ENCODE results near the gene ARRB2. TPM values are rescaled to one million over a fixed set of nuclear protein-coding genes. Genes with fewer than 3 reads are reported as not detected.

The ARRB2 gene
- total and polyA plus RNA-seq, 2 of the 13 experiments (the other 11 are each of a cell fraction or from before 2014, with no cell fraction given) = 21.5 to 49.2 TPM

DNA sequence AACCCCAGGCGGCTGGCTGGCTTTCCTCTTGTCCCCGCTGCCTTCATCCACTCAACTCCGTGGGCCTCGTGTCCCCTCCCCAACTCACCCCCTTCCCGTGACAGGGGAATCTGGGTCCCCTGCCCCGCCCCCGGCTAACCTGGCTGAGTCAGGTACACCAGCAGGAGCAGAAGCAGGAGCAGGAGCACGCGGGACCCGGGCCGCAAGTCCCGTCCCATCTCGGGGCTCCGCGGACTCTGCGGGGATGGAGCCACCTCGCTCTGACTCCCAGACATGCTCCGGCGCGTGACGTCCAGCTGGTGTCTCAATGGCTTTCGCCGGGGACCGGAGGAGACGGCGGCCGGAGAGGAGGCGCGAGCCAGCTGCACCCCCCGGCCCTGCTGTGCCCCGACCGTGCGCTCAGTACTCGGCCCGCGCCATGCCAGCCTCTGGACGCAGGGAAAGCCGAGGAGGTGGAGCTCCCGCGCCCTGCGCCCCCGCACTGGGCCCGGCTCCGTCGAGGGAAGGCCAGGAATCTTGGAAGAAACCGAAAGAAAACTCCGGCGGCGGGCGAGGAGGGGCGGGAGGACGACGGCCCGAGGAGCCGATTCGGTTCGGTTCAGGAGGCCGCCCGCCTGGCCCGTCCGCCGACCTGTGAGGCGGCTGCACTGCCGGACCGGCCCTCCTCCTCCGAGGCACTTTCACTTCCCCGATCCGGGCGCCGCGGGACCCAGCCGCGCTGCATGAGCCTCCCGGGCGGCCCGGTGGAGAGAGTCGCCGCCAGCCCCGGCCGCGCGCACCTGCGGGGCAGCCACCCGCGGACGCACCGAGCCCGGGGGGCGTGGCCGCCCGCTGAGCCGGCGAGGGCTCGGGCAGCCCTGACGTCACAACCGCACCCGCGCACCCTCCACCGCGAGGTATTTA is 28.9 kb downstream of the ARRB2 start, which contains the start of the genes CXCL16 and ZMYND15 (continued):
- TF ChIP-seq, protein P1, sequence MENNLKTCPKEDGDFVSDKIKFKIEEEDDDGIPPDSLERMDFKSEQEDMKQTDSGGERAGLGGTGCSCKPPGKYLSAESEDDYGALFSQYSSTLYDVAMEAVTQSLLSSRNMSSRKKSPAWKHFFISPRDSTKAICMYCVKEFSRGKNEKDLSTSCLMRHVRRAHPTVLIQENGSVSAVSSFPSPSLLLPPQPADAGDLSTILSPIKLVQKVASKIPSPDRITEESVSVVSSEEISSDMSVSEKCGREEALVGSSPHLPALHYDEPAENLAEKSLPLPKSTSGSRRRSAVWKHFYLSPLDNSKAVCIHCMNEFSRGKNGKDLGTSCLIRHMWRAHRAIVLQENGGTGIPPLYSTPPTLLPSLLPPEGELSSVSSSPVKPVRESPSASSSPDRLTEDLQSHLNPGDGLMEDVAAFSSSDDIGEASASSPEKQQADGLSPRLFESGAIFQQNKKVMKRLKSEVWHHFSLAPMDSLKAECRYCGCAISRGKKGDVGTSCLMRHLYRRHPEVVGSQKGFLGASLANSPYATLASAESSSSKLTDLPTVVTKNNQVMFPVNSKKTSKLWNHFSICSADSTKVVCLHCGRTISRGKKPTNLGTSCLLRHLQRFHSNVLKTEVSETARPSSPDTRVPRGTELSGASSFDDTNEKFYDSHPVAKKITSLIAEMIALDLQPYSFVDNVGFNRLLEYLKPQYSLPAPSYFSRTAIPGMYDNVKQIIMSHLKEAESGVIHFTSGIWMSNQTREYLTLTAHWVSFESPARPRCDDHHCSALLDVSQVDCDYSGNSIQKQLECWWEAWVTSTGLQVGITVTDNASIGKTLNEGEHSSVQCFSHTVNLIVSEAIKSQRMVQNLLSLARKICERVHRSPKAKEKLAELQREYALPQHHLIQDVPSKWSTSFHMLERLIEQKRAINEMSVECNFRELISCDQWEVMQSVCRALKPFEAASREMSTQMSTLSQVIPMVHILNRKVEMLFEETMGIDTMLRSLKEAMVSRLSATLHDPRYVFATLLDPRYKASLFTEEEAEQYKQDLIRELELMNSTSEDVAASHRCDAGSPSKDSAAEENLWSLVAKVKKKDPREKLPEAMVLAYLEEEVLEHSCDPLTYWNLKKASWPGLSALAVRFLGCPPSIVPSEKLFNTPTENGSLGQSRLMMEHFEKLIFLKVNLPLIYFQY (CRISPR knock-in tag; IDR thresholded peaks at IDR 0.05; ENCODE audit: borderline replicate concordance) = no peak
- TF ChIP-seq SYNCRIP (IDR thresholded peaks at IDR 0.05; ENCODE audit: insufficient read depth, low read depth, low read length) = no peak
- peak; percentile 82 for TF ChIP-seq ZNF274 (CRISPR knock-in tag; IDR thresholded peaks at IDR 0.05)
- TF ChIP-seq, protein P2, sequence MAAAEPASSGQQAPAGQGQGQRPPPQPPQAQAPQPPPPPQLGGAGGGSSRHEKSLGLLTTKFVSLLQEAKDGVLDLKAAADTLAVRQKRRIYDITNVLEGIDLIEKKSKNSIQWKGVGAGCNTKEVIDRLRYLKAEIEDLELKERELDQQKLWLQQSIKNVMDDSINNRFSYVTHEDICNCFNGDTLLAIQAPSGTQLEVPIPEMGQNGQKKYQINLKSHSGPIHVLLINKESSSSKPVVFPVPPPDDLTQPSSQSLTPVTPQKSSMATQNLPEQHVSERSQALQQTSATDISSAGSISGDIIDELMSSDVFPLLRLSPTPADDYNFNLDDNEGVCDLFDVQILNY (CRISPR knock-in tag; conservative IDR thresholded peaks at IDR 0.05) = no peak
- TF ChIP-seq ELF1 (CRISPR knock-in tag; IDR thresholded peaks at IDR 0.05) = no peak
- TF ChIP-seq ZNF552 (CRISPR knock-in tag; IDR thresholded peaks at IDR 0.05; ENCODE audit: borderline replicate concordance) = 0 out of 2 replicates have a peak, but pooled peaks have one; percentile 35
- TF ChIP-seq, protein P3, sequence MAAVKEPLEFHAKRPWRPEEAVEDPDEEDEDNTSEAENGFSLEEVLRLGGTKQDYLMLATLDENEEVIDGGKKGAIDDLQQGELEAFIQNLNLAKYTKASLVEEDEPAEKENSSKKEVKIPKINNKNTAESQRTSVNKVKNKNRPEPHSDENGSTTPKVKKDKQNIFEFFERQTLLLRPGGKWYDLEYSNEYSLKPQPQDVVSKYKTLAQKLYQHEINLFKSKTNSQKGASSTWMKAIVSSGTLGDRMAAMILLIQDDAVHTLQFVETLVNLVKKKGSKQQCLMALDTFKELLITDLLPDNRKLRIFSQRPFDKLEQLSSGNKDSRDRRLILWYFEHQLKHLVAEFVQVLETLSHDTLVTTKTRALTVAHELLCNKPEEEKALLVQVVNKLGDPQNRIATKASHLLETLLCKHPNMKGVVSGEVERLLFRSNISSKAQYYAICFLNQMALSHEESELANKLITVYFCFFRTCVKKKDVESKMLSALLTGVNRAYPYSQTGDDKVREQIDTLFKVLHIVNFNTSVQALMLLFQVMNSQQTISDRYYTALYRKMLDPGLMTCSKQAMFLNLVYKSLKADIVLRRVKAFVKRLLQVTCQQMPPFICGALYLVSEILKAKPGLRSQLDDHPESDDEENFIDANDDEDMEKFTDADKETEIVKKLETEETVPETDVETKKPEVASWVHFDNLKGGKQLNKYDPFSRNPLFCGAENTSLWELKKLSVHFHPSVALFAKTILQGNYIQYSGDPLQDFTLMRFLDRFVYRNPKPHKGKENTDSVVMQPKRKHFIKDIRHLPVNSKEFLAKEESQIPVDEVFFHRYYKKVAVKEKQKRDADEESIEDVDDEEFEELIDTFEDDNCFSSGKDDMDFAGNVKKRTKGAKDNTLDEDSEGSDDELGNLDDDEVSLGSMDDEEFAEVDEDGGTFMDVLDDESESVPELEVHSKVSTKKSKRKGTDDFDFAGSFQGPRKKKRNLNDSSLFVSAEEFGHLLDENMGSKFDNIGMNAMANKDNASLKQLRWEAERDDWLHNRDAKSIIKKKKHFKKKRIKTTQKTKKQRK (IDR thresholded peaks at IDR 0.05; ENCODE audit: low read length) = no peak
- TF ChIP-seq CREM (IDR thresholded peaks at IDR 0.05) = no peak
- no peak for TF ChIP-seq CREM (CRISPR knock-in tag; IDR thresholded peaks at IDR 0.05)
- TF ChIP-seq ZFP41 (CRISPR knock-in tag; IDR thresholded peaks at IDR 0.05; ENCODE audit: borderline replicate concordance) = no peak
- TF ChIP-seq, protein P4, sequence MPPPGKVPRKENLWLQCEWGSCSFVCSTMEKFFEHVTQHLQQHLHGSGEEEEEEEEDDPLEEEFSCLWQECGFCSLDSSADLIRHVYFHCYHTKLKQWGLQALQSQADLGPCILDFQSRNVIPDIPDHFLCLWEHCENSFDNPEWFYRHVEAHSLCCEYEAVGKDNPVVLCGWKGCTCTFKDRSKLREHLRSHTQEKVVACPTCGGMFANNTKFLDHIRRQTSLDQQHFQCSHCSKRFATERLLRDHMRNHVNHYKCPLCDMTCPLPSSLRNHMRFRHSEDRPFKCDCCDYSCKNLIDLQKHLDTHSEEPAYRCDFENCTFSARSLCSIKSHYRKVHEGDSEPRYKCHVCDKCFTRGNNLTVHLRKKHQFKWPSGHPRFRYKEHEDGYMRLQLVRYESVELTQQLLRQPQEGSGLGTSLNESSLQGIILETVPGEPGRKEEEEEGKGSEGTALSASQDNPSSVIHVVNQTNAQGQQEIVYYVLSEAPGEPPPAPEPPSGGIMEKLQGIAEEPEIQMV (CRISPR knock-in tag; IDR thresholded peaks at IDR 0.05; ENCODE audit: low read depth) = peak; percentile 17
- TF ChIP-seq, protein P5, sequence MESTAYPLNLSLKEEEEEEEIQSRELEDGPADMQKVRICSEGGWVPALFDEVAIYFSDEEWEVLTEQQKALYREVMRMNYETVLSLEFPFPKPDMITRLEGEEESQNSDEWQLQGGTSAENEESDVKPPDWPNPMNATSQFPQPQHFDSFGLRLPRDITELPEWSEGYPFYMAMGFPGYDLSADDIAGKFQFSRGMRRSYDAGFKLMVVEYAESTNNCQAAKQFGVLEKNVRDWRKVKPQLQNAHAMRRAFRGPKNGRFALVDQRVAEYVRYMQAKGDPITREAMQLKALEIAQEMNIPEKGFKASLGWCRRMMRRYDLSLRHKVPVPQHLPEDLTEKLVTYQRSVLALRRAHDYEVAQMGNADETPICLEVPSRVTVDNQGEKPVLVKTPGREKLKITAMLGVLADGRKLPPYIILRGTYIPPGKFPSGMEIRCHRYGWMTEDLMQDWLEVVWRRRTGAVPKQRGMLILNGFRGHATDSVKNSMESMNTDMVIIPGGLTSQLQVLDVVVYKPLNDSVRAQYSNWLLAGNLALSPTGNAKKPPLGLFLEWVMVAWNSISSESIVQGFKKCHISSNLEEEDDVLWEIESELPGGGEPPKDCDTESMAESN (CRISPR knock-in tag; conservative IDR thresholded peaks at IDR 0.05) = no peak; the same call in 1 of the 2 replicates
- peak; percentile 56; the same call in 1 of the 2 replicates for TF ChIP-seq ARNT2 (CRISPR knock-in tag; IDR thresholded peaks at IDR 0.05; ENCODE audit: low read depth)

All from HepG2 (cell line).